MM.1S (cell line): ENCODE data around the gene C16orf46.

Experiments
- CTCF ChIP-seq: fragments of 300-600 bp; sonication (generic); IDR thresholded peaks from 2 replicates; pipeline ENCODE4 v1.5.1; 2016; ENCODE audit warnings: antibody characterized with exemption, low read length, mixed read lengths
- EZH2phosphoT487 ChIP-seq: fragments of 300-600 bp; sonication (generic); IDR thresholded peaks from 2 replicates; pipeline ENCODE4 v1.6.1; 2018; ENCODE audit warnings: antibody characterized with exemption, low read length

- no peak for TF ChIP-seq CTCF
- TF ChIP-seq EZH2phosphoT487, result no peak
Measured at GRCh38 chr16:81116285-81116684, 39.2 kb upstream of the C16orf46 start.
